NCI-H2107 (cell line): Measurements from ENCODE around the gene SSH2.
"Not testable (repeated sequence)": the region's sequence is repeated elsewhere in the genome, so short reads cannot be mapped to it uniquely, and the experiment has no call there.

ENCODE experiments used
- DNase-seq: peaks from one replicate; lab custom pipeline; 2025; lab: John Stamatoyannopoulos, UW

Gene SSH2

GRCh38 chr17:29732209-29732608 is 197.8 kb downstream of the SSH2 start:
- DNase-seq = no peak

DNA sequence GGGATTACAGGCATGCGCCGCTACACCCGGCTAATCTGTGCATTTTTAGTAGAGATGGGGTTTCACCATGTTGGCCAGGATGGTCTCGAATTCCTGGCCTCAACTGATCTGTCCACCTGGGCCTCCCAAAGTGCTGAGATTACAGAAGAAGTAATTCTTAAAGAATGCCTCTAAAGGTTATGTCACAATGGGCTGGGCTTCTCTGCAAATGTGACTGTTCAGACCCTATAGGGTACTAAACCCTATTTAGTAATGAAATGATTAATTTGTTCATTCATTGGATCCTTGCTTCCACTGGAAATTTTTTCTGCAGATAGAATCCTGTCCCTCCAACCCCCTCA is 198.5 kb downstream of the SSH2 start:
- DNase-seq = no peak

DNA sequence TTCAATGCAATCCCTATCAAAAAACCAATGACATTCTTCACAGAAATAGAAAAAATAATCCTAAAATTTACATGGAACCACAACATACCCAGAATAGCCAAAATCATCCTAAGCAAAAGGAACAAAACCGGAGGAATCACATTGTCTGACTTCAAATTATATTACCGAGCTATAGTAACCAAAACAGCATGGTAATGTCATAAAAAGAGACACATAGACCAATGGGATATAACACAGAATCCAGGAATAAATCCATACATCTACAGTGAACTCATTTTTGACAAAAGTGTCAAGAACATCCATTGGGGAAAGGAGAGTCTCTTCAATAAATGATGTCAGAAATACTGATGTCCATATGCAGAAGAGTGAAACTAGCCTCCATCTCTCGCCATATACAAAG is 201.5 kb downstream of the SSH2 start:
- DNase-seq = no peak

- no peak for DNase-seq
Observed at GRCh38 chr17:29726715-29727252, 203.2 kb downstream of the SSH2 start.

- not testable (repeated sequence) for DNase-seq
Observed at GRCh38 chr17:29725408-29725807, 204.6 kb downstream of the SSH2 start.

GRCh38 chr17:29723278-29724047 is 206.6 kb downstream of the SSH2 start:
- no peak for DNase-seq

DNA sequence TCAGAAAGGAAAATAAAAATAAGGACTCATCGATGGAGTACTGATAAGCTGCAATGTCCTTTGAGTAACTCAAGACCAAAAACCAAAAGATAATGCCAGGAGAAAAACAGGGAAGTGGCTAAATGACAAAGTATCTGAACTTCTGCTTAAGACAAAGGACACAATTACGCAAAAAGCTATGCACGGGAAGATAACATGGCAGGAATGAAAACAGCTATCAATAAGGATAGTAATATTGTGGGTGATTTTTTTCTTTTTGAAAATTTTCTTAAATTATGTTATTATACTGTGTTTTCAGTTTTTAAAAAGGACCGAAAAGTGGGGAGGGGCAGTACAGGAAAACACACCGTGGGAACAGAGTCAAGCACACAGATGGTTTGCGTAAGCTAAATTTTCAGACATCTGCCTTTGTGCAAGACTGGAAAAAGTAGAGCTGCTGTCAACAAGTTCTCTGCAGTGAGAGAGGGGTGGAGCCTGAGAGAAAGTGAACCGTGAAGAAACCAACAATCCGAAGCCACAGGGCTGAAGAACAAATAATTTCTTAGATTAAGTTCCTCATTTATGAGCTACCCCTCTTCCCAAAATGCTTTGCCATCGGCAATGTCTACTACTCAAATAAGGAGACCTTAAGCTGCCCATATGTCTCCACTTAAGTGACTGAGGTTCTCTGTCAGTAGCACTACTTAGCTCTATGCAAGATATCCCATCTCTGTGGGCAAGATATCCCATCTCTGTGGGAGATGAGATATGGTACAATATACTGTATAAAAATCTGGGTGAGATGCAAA is 207.4 kb downstream of the SSH2 start:
- DNase-seq = no peak

- no peak for DNase-seq
Observed at GRCh38 chr17:29720551-29720950, 209.5 kb downstream of the SSH2 start.

DNA sequence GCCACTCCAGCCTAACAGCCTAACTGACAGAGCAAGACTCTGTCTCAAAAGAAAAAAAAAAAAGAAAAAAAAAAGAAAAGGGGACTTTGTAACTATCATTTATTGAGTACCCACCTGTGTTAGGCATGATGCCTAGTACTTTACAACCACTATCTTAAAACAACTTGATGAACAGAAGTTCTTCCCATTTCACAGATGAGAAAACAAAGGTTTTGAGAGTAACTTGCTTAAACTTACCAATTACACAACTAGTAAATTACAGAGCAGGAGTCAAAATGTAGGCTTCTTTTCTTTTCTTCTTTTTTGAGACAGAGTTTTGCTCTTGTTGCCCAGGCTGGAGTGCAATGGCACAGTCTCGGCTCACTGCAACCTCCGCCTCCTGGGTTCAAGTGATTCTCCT is 210.6 kb downstream of the SSH2 start:
- DNase-seq = no peak

DNA sequence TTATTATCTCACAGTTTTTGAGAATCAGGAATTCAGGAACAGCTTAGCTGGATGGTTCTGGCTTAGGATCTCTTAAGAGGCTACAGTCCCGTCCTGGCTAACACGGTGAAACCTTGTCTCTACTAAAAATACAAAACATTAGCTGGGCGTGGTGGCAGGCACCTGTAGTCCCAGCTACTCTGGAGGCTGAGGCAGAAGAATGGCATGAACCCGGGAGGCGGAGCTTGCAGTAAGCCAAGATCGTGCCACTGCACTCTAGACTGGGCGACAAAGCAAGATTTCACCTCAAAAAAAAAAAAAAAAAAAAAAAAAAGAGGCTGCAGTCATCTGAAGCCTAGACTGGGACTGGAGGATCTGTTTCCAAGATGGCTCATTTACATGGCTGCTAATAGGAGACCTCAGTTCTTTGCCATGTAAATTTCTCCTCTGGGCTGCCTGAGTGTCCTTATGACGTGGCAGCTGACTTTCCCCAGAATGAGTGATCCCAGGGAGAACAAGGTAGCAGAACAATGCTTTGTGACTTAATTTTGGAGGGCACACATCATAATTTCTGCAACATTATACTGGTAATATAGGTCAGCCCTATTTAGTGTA is 211.5 kb downstream of the SSH2 start:
- no peak for DNase-seq

- DNase-seq = no peak
Observed at GRCh38 chr17:29717817-29718216, 212.2 kb downstream of the SSH2 start.

DNA sequence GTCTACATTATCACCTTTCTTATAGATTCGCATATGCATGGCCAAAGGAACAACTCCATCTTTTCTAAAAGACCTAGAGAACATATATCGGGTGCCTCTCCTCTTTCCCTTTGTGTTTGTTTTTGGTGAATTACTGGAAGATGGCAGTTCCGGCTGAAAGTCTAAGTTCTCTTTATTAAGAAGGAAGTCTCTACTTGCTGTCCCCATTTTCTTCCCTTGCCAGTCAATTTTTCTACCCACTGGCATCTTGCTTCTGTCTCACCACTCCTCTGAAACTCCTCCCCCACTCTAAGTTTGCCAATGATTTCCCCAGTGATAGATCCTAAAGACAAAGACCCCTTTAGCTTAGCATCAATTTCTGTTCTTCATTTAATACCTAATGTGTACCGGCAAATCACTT is 213.5 kb downstream of the SSH2 start:
- DNase-seq = no peak

- DNase-seq = no peak
Observed at GRCh38 chr17:29715680-29716079, 214.3 kb downstream of the SSH2 start.

GRCh38 chr17:29714146-29714545 is 215.9 kb downstream of the SSH2 start:
- no peak for DNase-seq

DNA sequence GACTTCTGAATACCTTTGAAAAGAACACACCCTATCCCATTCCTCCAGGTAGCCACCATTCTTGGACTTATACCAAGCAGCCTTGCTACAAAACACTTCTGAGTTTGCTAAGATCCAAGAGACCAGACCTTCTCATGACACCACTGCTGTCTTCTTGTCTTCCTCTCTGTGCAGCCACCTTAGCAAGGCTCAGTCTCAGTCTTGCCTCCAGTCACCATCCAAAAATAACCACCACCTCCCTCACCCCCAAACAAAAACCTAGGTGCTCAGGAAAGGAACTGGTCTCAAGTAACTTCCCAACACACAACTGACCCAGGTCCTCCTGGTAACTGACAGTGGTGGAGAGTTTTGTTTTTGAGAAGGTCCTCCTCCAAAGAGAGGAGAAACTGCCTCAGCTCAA is 216.4 kb downstream of the SSH2 start:
- DNase-seq = no peak

GRCh38 chr17:29711588-29712385 is 218.2 kb downstream of the SSH2 start:
- no peak for DNase-seq

DNA sequence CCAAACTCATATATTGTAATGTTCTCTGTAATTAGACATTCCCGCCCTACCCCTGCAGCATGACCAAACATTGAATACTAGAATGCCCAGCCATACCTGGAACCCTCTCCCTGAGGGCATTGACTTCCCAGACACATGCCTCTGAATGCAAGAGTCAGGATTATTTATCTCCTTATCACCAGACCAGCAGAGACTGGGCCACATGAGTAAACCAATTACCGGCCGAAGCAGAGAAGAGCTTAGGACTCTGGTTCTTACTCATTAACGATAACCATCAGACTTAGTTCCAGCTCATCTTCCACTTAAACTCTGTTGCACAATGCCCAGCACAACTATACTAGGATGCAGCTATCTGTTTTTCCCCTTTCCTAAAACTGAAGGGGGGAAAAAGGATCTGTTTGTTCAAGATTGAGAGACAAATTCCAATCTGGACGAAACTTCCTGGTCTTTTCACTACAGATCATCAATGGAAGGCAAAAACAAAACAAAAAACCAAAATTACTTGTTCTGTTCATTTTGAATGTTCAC is 219.1 kb downstream of the SSH2 start:
- DNase-seq = no peak

DNA sequence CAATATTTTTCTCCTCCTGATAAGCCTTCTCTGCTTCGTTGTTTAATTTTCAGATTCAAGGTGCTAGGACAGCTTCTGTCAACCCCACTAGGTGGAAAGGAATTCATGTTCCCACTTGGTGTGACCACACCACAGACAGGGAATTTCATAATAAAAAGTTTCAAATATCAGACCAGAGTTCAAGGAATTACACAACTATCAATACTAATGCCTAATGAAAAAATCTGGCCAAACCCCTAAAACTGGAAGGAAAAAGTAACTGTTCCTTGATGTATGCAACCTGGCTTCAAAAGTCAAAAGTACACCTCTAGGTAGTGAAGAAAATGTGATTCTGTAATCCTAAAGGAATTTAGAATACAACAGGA is 219.5 kb downstream of the SSH2 start:
- DNase-seq = no peak

DNA sequence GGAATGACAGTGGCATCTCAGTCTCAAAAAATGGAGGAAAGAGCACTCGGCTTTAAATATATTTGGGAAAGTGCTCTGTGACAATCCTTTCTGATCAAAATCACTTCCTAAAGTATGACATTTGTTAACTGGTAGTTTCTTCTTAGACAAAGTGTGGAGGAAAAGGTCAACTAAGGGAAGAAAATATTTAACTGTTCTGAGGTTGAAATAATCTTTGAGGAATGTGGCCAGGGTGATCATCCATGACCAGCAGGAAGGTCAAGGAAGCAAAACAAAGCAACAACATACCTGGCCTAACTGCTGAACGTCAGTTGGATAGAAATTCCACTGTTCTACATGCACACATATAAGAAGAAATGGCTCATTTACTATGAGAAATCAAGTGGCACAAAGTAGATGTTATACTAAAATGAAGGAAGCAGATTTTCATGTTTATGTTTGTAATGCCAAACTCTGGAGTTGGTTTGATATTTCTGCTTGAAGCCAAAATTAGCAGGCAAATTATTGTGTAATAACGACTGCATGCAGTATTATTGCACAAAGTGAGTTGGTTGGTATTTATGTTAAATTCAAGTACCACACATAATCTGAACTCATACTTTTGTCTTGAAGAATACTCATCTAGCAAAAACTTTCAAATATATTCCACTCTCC is 220.0 kb downstream of the SSH2 start:
- no peak for DNase-seq

GRCh38 chr17:29707212-29707571 is 222.8 kb downstream of the SSH2 start:
- no peak for DNase-seq

DNA sequence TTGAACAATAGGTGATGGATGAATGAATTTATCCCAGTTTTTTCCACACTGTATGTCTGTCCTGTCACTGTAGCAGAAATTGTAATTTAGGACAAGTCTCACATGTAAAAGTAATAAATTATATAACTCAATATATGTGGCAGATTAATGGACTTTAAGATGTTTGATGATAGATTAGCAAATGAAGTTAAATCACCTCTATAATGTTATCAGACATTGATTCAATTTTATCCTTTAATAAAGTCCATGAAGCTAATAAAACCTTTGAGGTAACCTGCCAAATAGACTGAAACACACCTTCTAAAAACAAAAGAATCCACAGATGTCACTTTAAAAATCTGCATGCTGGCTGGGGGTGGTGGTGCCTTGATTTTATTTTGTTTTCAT is 224.0 kb downstream of the SSH2 start:
- no peak for DNase-seq

DNA sequence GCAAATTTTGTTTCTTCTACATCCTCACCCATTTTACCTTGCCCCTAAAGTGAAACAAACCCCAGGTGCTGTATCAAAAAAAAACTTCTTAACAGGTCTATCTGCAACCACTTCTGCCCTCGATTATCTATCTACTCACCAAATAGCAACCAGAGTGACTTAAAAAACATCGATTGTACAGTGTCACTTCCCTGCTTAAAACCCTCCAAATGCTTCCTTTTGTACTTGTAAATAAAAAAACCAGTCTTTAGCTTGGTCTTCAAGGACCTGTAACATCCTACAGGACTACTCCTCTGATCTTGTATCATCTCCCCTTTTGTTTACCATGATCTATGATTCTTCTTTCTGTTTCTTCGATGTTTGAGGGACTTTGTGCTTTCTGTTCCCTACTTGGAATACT is 224.6 kb downstream of the SSH2 start:
- no peak for DNase-seq
